ENCODE measurements around the gene IRF9. TPM values are rescaled to one million over a fixed set of nuclear protein-coding genes. Genes with fewer than 3 reads are reported as not detected.
A peak's percentile ranks its signal among the peaks of the same experiment; 100 is the strongest.

The IRF9 gene
- total and polyA plus RNA-seq, 2 of the 13 experiments (the other 11 are each of a cell fraction or from before 2014, with no cell fraction given), result 14.9 to 49.7 TPM

GRCh38 chr14:24122898-24123297 is 38.2 kb upstream of the IRF9 start:
- Histone ChIP-seq H3K27me3 (ENCODE audit: control insufficient read depth in 1 of 2, insufficient read depth in 2 of 2, low read length in 2 of 2) (no peaks in the 10 kb centered on the region), H3K27ac (ENCODE audit: extremely low read length, insufficient read depth, low read length) (no peak overlapping the region), H2AFZ (ENCODE audit: low read length) (no peak overlapping the region), H3K4me1 (ENCODE audit: insufficient read depth, low read length) (peaks cover 2% of the 10 kb centered on the region; the same call in 1 of the 2 replicates), H3K4me3 (replicated peaks in 1 of 3; ENCODE audit: insufficient read depth in 1 of 3, low read depth in 2 of 3, low read length in 3 of 3) (no peak overlapping the region), H3K4me2 (ENCODE audit: low read depth, low read length) (no peak overlapping the region), H3K36me3 (replicated peaks in 1 of 2; ENCODE audit: control insufficient read depth in 1 of 2, insufficient read depth in 2 of 2, low read length in 2 of 2) (peaks cover 53 to 57% of the 10 kb centered on the region in 2 experiments), H3K9me3 (ENCODE audit: low read length) (no peaks in the 10 kb centered on the region), H3K79me2 (ENCODE audit: insufficient read depth, low read length) (peaks cover 5% of the 10 kb centered on the region), H4K20me1 (ENCODE audit: insufficient read depth, low read length) (no peaks in the 10 kb centered on the region), H3K9ac (ENCODE audit: insufficient read depth, low read depth, low read length) (no peak overlapping the region)
- ATAC-seq, result no peak
- WGBS (ENCODE audit: low lambda C conversion rate), result 98% methylated on average over 8 of the region's 8 CpGs
- ChIA-PET POLR2A (interaction anchor here (0.9 to 22.7 kb wide), 5 partner anchors 2 to 38 kb away, joined by 3 to 977 read pairs (median 279); partner anchors contain the start of genes DCAF11, EMC9, FITM1 and IRF9), CTCF (ENCODE audit: low intra/inter-chr PET ratio, low total read pairs) (no interaction called here)
- in situ Hi-C loops (cut with HindIII; ENCODE audit: extremely low pct_ligation_motif_present, low pct_unique_long_range_greater_than_20kb) (loop anchor here (25.0 kb wide), 1 partner anchor 1536 kb away; the partner anchor contains the start of genes ABHD4 and DAD1), intact Hi-C loops (cut with micrococcal nuclease; ENCODE audit: unreplicated experiment) (no loop called here)
- FAIRE-seq, result no peak
- BruUV-seq (replicated peaks), result no TSS peak
- DNase-seq (ENCODE audit: low spot score), result no peak
- TF ChIP-seq AGO2 (optimal IDR thresholded peaks at IDR 0.05; ENCODE audit: low read depth, low read length) (peak; percentile 37), KDM1A (CRISPR knock-in tag; IDR thresholded peaks at IDR 0.05) (no peak), THRA (CRISPR knock-in tag; IDR thresholded peaks at IDR 0.05; ENCODE audit: borderline replicate concordance) (no peak), HES4 (CRISPR knock-in tag; IDR thresholded peaks at IDR 0.05; ENCODE audit: borderline replicate concordance) (0 out of 2 replicates have a peak, but pooled peaks have one; percentile 53), ZNF563 (CRISPR knock-in tag; IDR thresholded peaks at IDR 0.05) (0 out of 2 replicates have a peak, but pooled peaks have one; percentile 24), ZNF10 (CRISPR knock-in tag; IDR thresholded peaks at IDR 0.05; ENCODE audit: borderline replicate concordance, low read depth) (0 out of 2 replicates have a peak, but pooled peaks have one; percentile 25), NR0B2 (CRISPR knock-in tag; IDR thresholded peaks at IDR 0.05) (0 out of 2 replicates have a peak, but pooled peaks have one; percentile 33), HNF1A (IDR thresholded peaks at IDR 0.05; ENCODE audit: low read depth) (no peak), HNF1A (CRISPR knock-in tag; IDR thresholded peaks at IDR 0.05; ENCODE audit: borderline replicate concordance) (no peak), RBM22 (optimal IDR thresholded peaks at IDR 0.05; ENCODE audit: low read length) (peak; percentile 72), KLF11 (CRISPR knock-in tag; IDR thresholded peaks at IDR 0.05) (no peak), ZNF839 (CRISPR knock-in tag; IDR thresholded peaks at IDR 0.05; ENCODE audit: borderline replicate concordance) (peak; percentile 23; the same call in 1 of the 2 replicates)

Data from HepG2 (cell line).